Airway epithelial cell (primary cell): ENCODE results near the gene PDRG1. TPM values are rescaled to one million over a fixed set of nuclear protein-coding genes. Genes with fewer than 3 reads are reported as not detected.

Source experiments
- total RNA-seq: library from RNA; depleted of rRNA; stranded (reverse); fragments of >200 nt; gene quantifications from 2 replicates; pipeline ENCODE4 v1.2.3, GENCODE V29; 2015

PDRG1 gene
- 13.0 and 18.0 TPM in 2 replicates for total RNA-seq

DNA sequence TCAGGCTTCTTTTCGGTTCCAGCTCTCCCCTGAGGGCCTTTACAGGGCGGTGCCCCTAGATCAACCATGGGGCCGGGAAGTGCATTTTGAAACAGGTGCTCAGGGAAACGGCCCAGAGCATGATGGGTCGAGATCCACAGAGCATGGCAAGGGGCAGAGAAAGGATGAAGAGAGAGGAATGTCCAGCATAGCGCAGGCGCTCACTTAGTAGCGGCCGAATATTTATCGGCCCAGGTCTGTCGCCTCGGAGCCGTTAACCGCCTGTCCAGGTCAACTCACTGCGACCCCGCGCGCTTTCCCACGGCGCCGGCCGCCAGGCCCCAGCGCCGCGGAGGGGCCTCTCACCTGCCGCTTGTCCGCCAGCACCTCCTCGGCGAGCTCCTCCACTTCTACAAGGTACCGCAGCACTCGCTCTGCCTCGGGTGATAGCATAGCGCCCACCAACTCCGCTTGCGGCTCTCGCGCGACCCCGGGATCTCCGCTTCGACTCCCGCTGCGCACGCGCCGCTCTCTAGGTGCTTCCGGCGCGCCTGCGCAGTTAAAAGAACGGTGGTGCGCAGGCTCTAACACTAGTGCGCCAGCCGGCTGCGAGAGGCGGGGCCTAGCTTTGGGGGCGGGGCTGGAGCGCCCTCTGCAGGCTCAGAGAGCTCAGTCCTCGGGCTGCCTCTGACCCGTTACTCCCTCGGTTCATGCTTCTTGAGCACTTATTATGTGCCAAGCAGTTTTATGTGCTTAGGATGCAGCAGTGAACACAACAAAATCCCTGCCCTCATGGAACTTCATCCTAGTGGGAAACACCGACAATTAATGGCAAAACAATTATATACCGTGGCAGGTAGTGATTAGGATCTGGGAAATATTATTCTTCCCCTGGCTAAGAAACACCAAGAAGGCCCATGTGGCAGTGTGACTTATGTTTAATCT is at the start of gene PDRG1:
Gene PDRG1 (minus strand): TSS at position 517 of the 924 bp plus-strand sequence. CDS start 85 bp downstream, at position 432.

GRCh38 chr20:31967830-31968249 is 16.0 kb upstream of the PDRG1 start, which contains the start of gene XKR7:
Gene XKR7 (plus strand): TSS chr20:31968151. CDS start chr20:31968176, 25 bp downstream.

Other genes with a start within 250 kb of the PDRG1 start
- 72.1 and 98.5 TPM in 2 replicates for gene BCL2L1, start 229.2 kb downstream of the PDRG1 start, total RNA-seq
- 55.3 and 62.2 TPM in 2 replicates for gene TPX2, start 212.8 kb downstream of the PDRG1 start, total RNA-seq
- not detected in 2 replicates for gene MYLK2, start 132.7 kb downstream of the PDRG1 start, total RNA-seq
- gene FOXS1, start 106.4 kb downstream of the PDRG1 start, total RNA-seq: not detected in 2 replicates
- not detected in 2 replicates for gene DUSP15, start 81.5 kb downstream of the PDRG1 start, total RNA-seq
- gene TTLL9, start 81.4 kb downstream of the PDRG1 start, total RNA-seq: not detected in 2 replicates
- gene XKR7, start 16.1 kb upstream of the PDRG1 start, total RNA-seq: not detected in 2 replicates
- not detected in 2 replicates for gene CCM2L, start 58.4 kb upstream of the PDRG1 start, total RNA-seq
- not detected in 2 replicates for gene HCK, start 100.2 kb upstream of the PDRG1 start, total RNA-seq
- gene TM9SF4, start 157.7 kb upstream of the PDRG1 start, total RNA-seq: 25.7 and 38.2 TPM in 2 replicates